HepG2 (cell line): ENCODE measurements around the gene ADSS1. TPM values are rescaled to one million over a fixed set of nuclear protein-coding genes. Genes with fewer than 3 reads are reported as not detected.

ENCODE experiments used
- CCAR2 ChIP-seq: fragments of 200-400 bp; formaldehyde crosslinking; optimal IDR thresholded peaks from 2 replicates; pipeline ENCODE3; 2018; ENCODE audit warnings: low read depth, mild to moderate bottlenecking, low read length, moderate library complexity
- CERS6 ChIP-seq: sonication (generic); formaldehyde crosslinking; IDR thresholded peaks from 2 replicates; pipeline ENCODE4 v1.5.0; 2020; ENCODE audit warnings: missing genetic modification reagents
- CREB1 ChIP-seq, 2 experiments: fragments of 450-650 bp in 1 of 2; IDR thresholded peaks; 2 replicates each; pipeline ENCODE4 v1.6.1; 2016 to 2017; ENCODE audit warnings: control low read depth in 1 of 2, mild to moderate bottlenecking in 1 of 2, missing compliant biosample characterization in 1 of 2, missing genetic modification characterization in 1 of 2
- KDM6A ChIP-seq: IDR thresholded peaks from 2 replicates; pipeline ENCODE4 v1.6.1; 2016; ENCODE audit warnings: low read depth
- PRDM10 ChIP-seq: sonication (generic); formaldehyde crosslinking; IDR thresholded peaks from 2 replicates; pipeline ENCODE4 v1.4.0; 2020; ENCODE audit warnings: low read depth, missing genetic modification reagents
- ZNF17 ChIP-seq: sonication (generic); formaldehyde crosslinking; IDR thresholded peaks from 2 replicates; pipeline ENCODE4 v1.5.0; 2020; ENCODE audit warnings: mild to moderate bottlenecking, missing genetic modification reagents
- ZNF18 ChIP-seq: sonication (generic); formaldehyde crosslinking; IDR thresholded peaks from 2 replicates; pipeline ENCODE4 v1.8.0; 2022; ENCODE audit warnings: mild to moderate bottlenecking, missing genetic modification reagents; ENCODE audit not compliant: insufficient replicate concordance
- ZNF407 ChIP-seq: sonication (generic); formaldehyde crosslinking; IDR thresholded peaks from one replicate; pipeline ENCODE4 v1.5.1; 2020; ENCODE audit warnings: mild to moderate bottlenecking, missing genetic modification reagents; ENCODE audit errors: not compliant biosample characterization
- ZNF556 ChIP-seq: sonication (generic); formaldehyde crosslinking; IDR thresholded peaks from 2 replicates; pipeline ENCODE4 v1.4.0; 2020; ENCODE audit warnings: mild to moderate bottlenecking, missing genetic modification reagents, borderline replicate concordance
- ZNF580 ChIP-seq: IDR thresholded peaks from 2 replicates; pipeline ENCODE4 v1.6.1; 2016; ENCODE audit warnings: low read depth, borderline replicate concordance
- ZNF7 ChIP-seq: IDR thresholded peaks from 2 replicates; pipeline ENCODE4 v1.6.1; 2016; ENCODE audit warnings: missing biosample characterization, missing genetic modification reagents
- ZNF839 ChIP-seq: sonication (generic); formaldehyde crosslinking; IDR thresholded peaks from 2 replicates; pipeline ENCODE4 v1.4.0; 2020; ENCODE audit warnings: missing genetic modification reagents, mild to moderate bottlenecking, borderline replicate concordance
- polyA plus RNA-seq, 8 experiments: library from polyadenylated mRNA; depleted of rRNA in 3 of 8; stranded (reverse) in 7 of 8; unstranded in 1 of 8; fragments of >200 nt; fragmentation: Illumina TruSeq in 4 of 8; extraction: Trizol in 4 of 8; gene quantifications; 2 replicates each; pipeline versions ENCODE4 v1.2.1 to v1.2.3, GENCODE V29; 2011 to 2016; ENCODE audit warnings: low read depth in 4 of 8, missing spikeins in 1 of 8, mixed read lengths in 1 of 8; ENCODE audit not compliant: insufficient read depth in 1 of 8
- total RNA-seq, 5 experiments: library from RNA; depleted of rRNA; stranded (reverse); fragments of >200 nt; fragmentation: Illumina TruSeq; extraction: Trizol; gene quantifications; 2 replicates each; pipeline ENCODE4 v1.2.3, GENCODE V29; 2016; ENCODE audit warnings: low read depth in 1 of 5

The ADSS1 gene
- total and polyA plus RNA-seq, 2 of the 13 experiments (the other 11 are each of a cell fraction or from before 2014, with no cell fraction given), result 1.0 to 36.7 TPM

GRCh38 chr14:104735830-104736642, 12.0 kb downstream of the ADSS1 start (continued):
- TF ChIP-seq CREB1 (IDR thresholded peaks at IDR 0.05), result peak; percentile 17; the same call in 1 of the 2 replicates
- TF ChIP-seq CREB1 (CRISPR knock-in tag; IDR thresholded peaks at IDR 0.05), result no peak; the same call in 1 of the 2 replicates
- peak; percentile 76 for TF ChIP-seq PRDM10
- peak; percentile 77 for TF ChIP-seq ZNF407 (CRISPR knock-in tag)
- TF ChIP-seq ZNF556 (CRISPR knock-in tag), result peak; percentile 85; the same call in 1 of the 2 replicates
- TF ChIP-seq CCAR2, result no peak
- no peak for TF ChIP-seq ZNF18
- no peak for TF ChIP-seq ZNF7 (CRISPR knock-in tag)
- peak; percentile 38; the same call in 1 of the 2 replicates for TF ChIP-seq ZNF17 (CRISPR knock-in tag)
- TF ChIP-seq KDM6A (CRISPR knock-in tag), result peak; percentile 65; the same call in 1 of the 2 replicates
- TF ChIP-seq ZNF580 (CRISPR knock-in tag), result peak; percentile 80
- no peak for TF ChIP-seq CERS6 (CRISPR knock-in tag)
- TF ChIP-seq ZNF839 (CRISPR knock-in tag), result peak; percentile 56; the same call in 1 of the 2 replicates
